ENCODE results near the gene NEDD4L.

NEDD4L gene

GRCh38 chr18:58338961-58339592 is 295.1 kb downstream of the NEDD4L start:
- H3K27ac ChIP-seq: no peak overlapping the region
- DNase-seq (ENCODE audit: low spot score): no peak
- ChIA-PET POLR2A (ENCODE audit: low non-redundant PET) (no interaction called here), CTCF (no interaction called here)
- no peak for TF ChIP-seq CTCF (conservative IDR thresholded peaks at IDR 0.05; ENCODE audit: low read depth)

GRCh38 chr18:58339890-58340289 is 295.9 kb downstream of the NEDD4L start:
- CTCF ChIA-PET: no interaction called here
- no peak for DNase-seq (ENCODE audit: low spot score)
- H3K27ac ChIP-seq: no peak overlapping the region
- POLR2A ChIA-PET (ENCODE audit: low non-redundant PET): no interaction called here
- TF ChIP-seq CTCF (conservative IDR thresholded peaks at IDR 0.05; ENCODE audit: low read depth): no peak

- CTCF ChIA-PET: no interaction called here
- POLR2A ChIA-PET (ENCODE audit: low non-redundant PET): no interaction called here
- DNase-seq (ENCODE audit: low spot score): no peak
- no peak overlapping the region for H3K27ac ChIP-seq
- TF ChIP-seq CTCF (conservative IDR thresholded peaks at IDR 0.05; ENCODE audit: low read depth): no peak
Observed at GRCh38 chr18:58341916-58342315, 297.9 kb downstream of the NEDD4L start.

- no peak overlapping the region for H3K27ac ChIP-seq
- ChIA-PET CTCF (no interaction called here), POLR2A (ENCODE audit: low non-redundant PET) (no interaction called here)
- no peak for TF ChIP-seq CTCF (conservative IDR thresholded peaks at IDR 0.05; ENCODE audit: low read depth)
- DNase-seq (ENCODE audit: low spot score): no peak
Observed at GRCh38 chr18:58344080-58344670, 300.1 kb downstream of the NEDD4L start.

GRCh38 chr18:58344861-58345463 is 300.9 kb downstream of the NEDD4L start:
- DNase-seq (ENCODE audit: low spot score): no peak
- ChIA-PET POLR2A (ENCODE audit: low non-redundant PET) (no interaction called here), CTCF (interaction anchor here (0.5 kb wide), 1 partner anchor 277 kb away, joined by 3 read pairs; no protein-coding TSS in a partner anchor)
- H3K27ac ChIP-seq: no peak overlapping the region
- no peak for TF ChIP-seq CTCF (conservative IDR thresholded peaks at IDR 0.05; ENCODE audit: low read depth)

- no peak for DNase-seq (ENCODE audit: low spot score)
- POLR2A ChIA-PET (ENCODE audit: low non-redundant PET): no interaction called here
- CTCF ChIA-PET: interaction anchor here (0.6 kb wide), 1 partner anchor 71 kb away, joined by 4 read pairs; no protein-coding TSS in a partner anchor
- no peak overlapping the region for H3K27ac ChIP-seq
- TF ChIP-seq CTCF (conservative IDR thresholded peaks at IDR 0.05; ENCODE audit: low read depth): no peak
Observed at GRCh38 chr18:58345875-58346274, 301.8 kb downstream of the NEDD4L start.
